Liver (tissue), 9 donors: ENCODE measurements around the gene MED15. TPM values are rescaled to one million over a fixed set of nuclear protein-coding genes. Genes with fewer than 3 reads are reported as not detected.

Experiments
- DNase-seq: peaks from one replicate; pipeline ENCODE4 v3.0.0-alpha.2; 2017; ENCODE audit warnings: low spot score
- H3K27ac ChIP-seq, 2 donors: one replicate each; pipeline ENCODE4 v1.7.0; 2013; ENCODE audit warnings: inconsistent platforms in 2 of 2, low read length in 2 of 2, control low read depth in 1 of 2, low read depth in 1 of 2, mild to moderate bottlenecking in 1 of 2
- H3K27me3 ChIP-seq, 4 donors: one replicate each; pipeline versions ENCODE4 v1.6.1 to v1.7.0; 2013; ENCODE audit warnings: low read length in 3 of 4, inconsistent platforms in 1 of 4, mild to moderate bottlenecking in 1 of 4, moderate library complexity in 1 of 4; ENCODE audit not compliant: control insufficient read depth in 4 of 4, insufficient read depth in 4 of 4
- H3K36me3 ChIP-seq, 4 donors: one replicate each; pipeline versions ENCODE4 v1.6.1 to v1.7.0; 2013; ENCODE audit warnings: low read length in 3 of 4, mild to moderate bottlenecking in 3 of 4, low read depth in 1 of 4, moderate library complexity in 1 of 4; ENCODE audit not compliant: control insufficient read depth in 4 of 4, insufficient read depth in 3 of 4
- H3K4me1 ChIP-seq, 4 donors: one replicate each; pipeline versions ENCODE4 v1.6.1 to v1.7.0; 2013; ENCODE audit warnings: low read length in 3 of 4, mild to moderate bottlenecking in 3 of 4, moderate library complexity in 1 of 4; ENCODE audit not compliant: control insufficient read depth in 4 of 4, insufficient read depth in 4 of 4
- H3K4me3 ChIP-seq, 3 donors: one replicate each; pipeline versions ENCODE4 v1.6.1 to v1.7.0; 2013; ENCODE audit warnings: low read length in 3 of 3, control low read depth in 1 of 3, low read depth in 1 of 3, mild to moderate bottlenecking in 1 of 3
- H3K9ac ChIP-seq, 2 donors: one replicate each; pipeline ENCODE4 v1.7.0; 2013; ENCODE audit warnings: low read length in 2 of 2, mild to moderate bottlenecking in 2 of 2, moderate library complexity in 2 of 2, control low read depth in 1 of 2, low read depth in 1 of 2
- H3K9me3 ChIP-seq, 4 donors: one replicate each; pipeline versions ENCODE4 v1.6.1 to v1.7.0; 2013; ENCODE audit warnings: low read length in 3 of 4; ENCODE audit not compliant: control insufficient read depth in 4 of 4
- ATF3 ChIP-seq: IDR thresholded peaks from 2 replicates; pipeline ENCODE4 v1.6.1; 2016; ENCODE audit warnings: antibody characterized with exemption
- CTCF ChIP-seq: fragments of 150-350 bp; IDR thresholded peaks from 2 replicates; pipeline ENCODE4 v1.5.1; 2017; ENCODE audit warnings: improper control_type of control experiment, low read depth, low read length; ENCODE audit not compliant: missing input control
- EGR1 ChIP-seq, 2 donors: IDR thresholded peaks; 2 replicates each; pipeline ENCODE4 v1.6.1; 2016 to 2018; ENCODE audit warnings: antibody characterized with exemption in 2 of 2, low read depth in 2 of 2
- FOXA1 ChIP-seq: IDR thresholded peaks from 2 replicates; pipeline ENCODE4 v1.6.1; 2016; ENCODE audit warnings: antibody characterized with exemption
- FOXA2 ChIP-seq: IDR thresholded peaks from 2 replicates; pipeline ENCODE4 v1.6.1; 2016; ENCODE audit warnings: antibody characterized with exemption
- GABPA ChIP-seq, 2 donors: IDR thresholded peaks in 1 of 2; conservative IDR thresholded peaks in 1 of 2; 2 replicates each; pipeline ENCODE4 v1.6.1; 2016; ENCODE audit warnings: antibody characterized with exemption in 2 of 2, mild to moderate bottlenecking in 1 of 2, moderate library complexity in 1 of 2
- HNF4A ChIP-seq, 2 donors: conservative IDR thresholded peaks; 2 replicates each; pipeline ENCODE4 v1.6.1; 2016; ENCODE audit warnings: antibody characterized with exemption in 2 of 2, mild to moderate bottlenecking in 2 of 2
- HNF4G ChIP-seq: IDR thresholded peaks from 2 replicates; pipeline ENCODE4 v1.6.1; 2016; ENCODE audit warnings: antibody characterized with exemption
- JUND ChIP-seq, 2 donors: IDR thresholded peaks; 2 replicates each; pipeline ENCODE4 v1.6.1; 2016; ENCODE audit warnings: antibody characterized with exemption in 2 of 2
- MAX ChIP-seq: IDR thresholded peaks from 2 replicates; pipeline ENCODE4 v1.6.1; 2016; ENCODE audit warnings: antibody characterized with exemption
- NR2F2 ChIP-seq: IDR thresholded peaks from 2 replicates; pipeline ENCODE4 v1.6.1; 2016; ENCODE audit warnings: antibody characterized with exemption
- RAD21 ChIP-seq, 2 donors: IDR thresholded peaks; 2 replicates each; pipeline ENCODE4 v1.6.1; 2016; ENCODE audit warnings: antibody characterized with exemption in 2 of 2, mild to moderate bottlenecking in 2 of 2
- REST ChIP-seq: IDR thresholded peaks from 2 replicates; pipeline ENCODE4 v1.6.1; 2016; ENCODE audit warnings: antibody characterized with exemption, mild to moderate bottlenecking
- RXRA ChIP-seq, 2 donors: IDR thresholded peaks; 2 replicates each; pipeline ENCODE4 v1.6.1; 2017 to 2018; ENCODE audit warnings: antibody characterized with exemption in 2 of 2, mild to moderate bottlenecking in 1 of 2
- SP1 ChIP-seq: IDR thresholded peaks from 2 replicates; pipeline ENCODE4 v1.6.1; 2018; ENCODE audit warnings: antibody characterized with exemption, mild to moderate bottlenecking
- TAF1 ChIP-seq: conservative IDR thresholded peaks from 2 replicates; pipeline ENCODE4 v1.6.1; 2016; ENCODE audit warnings: antibody characterized with exemption, mild to moderate bottlenecking
- YY1 ChIP-seq: IDR thresholded peaks from 2 replicates; pipeline ENCODE4 v1.6.1; 2016; ENCODE audit warnings: antibody characterized with exemption, mild to moderate bottlenecking
- ZBTB33 ChIP-seq: IDR thresholded peaks from 2 replicates; pipeline ENCODE4 v1.6.1; 2016; ENCODE audit warnings: antibody characterized with exemption
- WGBS: extraction: QIAGEN DNeasy Blood & Tissue Kit; methylation state at CpG from one replicate; pipeline ENCODE4 v1.1.7; 2013; 5-methylcytosine and 5-hydroxymethylcytosine counted together
- polyA plus RNA-seq, 2 donors: library from polyadenylated mRNA; stranded (reverse) in 1 of 2; unstranded in 1 of 2; fragments of 200-250 nt in 1 of 2; fragments of >200 nt in 1 of 2; fragmentation: Nextera tagmentation in 1 of 2; extraction: Ambion mirVana in 1 of 2; gene quantifications; one replicate each; pipeline versions ENCODE4 v1.2.1 to v1.2.3, GENCODE V29; 2013 to 2015
- total RNA-seq, 2 donors: library from RNA; depleted of rRNA; stranded (reverse); fragments of >200 nt; gene quantifications; one replicate each; pipeline ENCODE4 v1.2.3, GENCODE V29; 2014
- donor health status: healthy.
- donor health status: healthy.
- donor health status: healthy.
- donor health status: healthy.
- donor health status: healthy.

MED15 gene
- total and polyA plus RNA-seq, 4 donors, result 9.7 to 28.0 (median 16.2) TPM

GRCh38 chr22:20509344-20510047, 2.1 kb downstream of the MED15 start:
- Histone ChIP-seq H3K27ac (peak overlapping the region; percentile 65 to 83), H3K9ac (peak overlapping the region; percentile 8 to 32), H3K4me1 (peaks cover 4 to 27% (median 23%) of the 10 kb centered on the region in 4 donors), H3K4me3 (peak overlapping the region in 1 of 3 donors; percentile 51), H3K9me3 (no peaks in the 10 kb centered on the region), H3K36me3 (no peaks in the 10 kb centered on the region), H3K27me3 (no peaks in the 10 kb centered on the region)
- WGBS, result 57% methylated on average over 7 of the region's 7 CpGs
- TF ChIP-seq CTCF (no peak), HNF4G (no peak), HNF4A (conservative IDR thresholded peaks at IDR 0.05) (no peak), SP1 (peak; percentile 39), YY1 (no peak), RXRA (IDR thresholded peaks at IDR 0.05) (no peak), EGR1 (IDR thresholded peaks at IDR 0.05; ENCODE audit: low read depth in 2 of 2) (no peak), RAD21 (IDR thresholded peaks at IDR 0.05) (peak in 1 of 2 donors; percentile 22), ATF3 (no peak), NR2F2 (no peak), FOXA2 (no peak), TAF1 (peak; percentile 16), GABPA (IDR thresholded peaks at IDR 0.05 in 1 of 2, conservative IDR thresholded peaks at IDR 0.05 in 1 of 2) (peak in 1 of 2 donors; percentile 25), JUND (IDR thresholded peaks at IDR 0.05) (peak; percentile 38 to 43)
- no peak for DNase-seq

GRCh38 chr22:20510811-20511577, 3.6 kb downstream of the MED15 start:
- Histone ChIP-seq H3K9me3 (no peaks in the 10 kb centered on the region), H3K4me1 (peaks cover 4 to 27% (median 23%) of the 10 kb centered on the region in 4 donors), H3K27me3 (no peaks in the 10 kb centered on the region), H3K4me3 (no peak overlapping the region), H3K9ac (no peak overlapping the region), H3K36me3 (peaks cover 0 to 3% (median 0%) of the 10 kb centered on the region in 4 donors), H3K27ac (no peak overlapping the region)
- 89% methylated on average over 10 of the region's 10 CpGs for WGBS
- no peak for DNase-seq
- TF ChIP-seq MAX, result no peak
- no peak for TF ChIP-seq ZBTB33
- no peak for TF ChIP-seq HNF4A (conservative IDR thresholded peaks at IDR 0.05)
- no peak for TF ChIP-seq GABPA (IDR thresholded peaks at IDR 0.05 in 1 of 2, conservative IDR thresholded peaks at IDR 0.05 in 1 of 2)
- no peak for TF ChIP-seq REST
- TF ChIP-seq FOXA2, result no peak
- no peak for TF ChIP-seq YY1
- no peak for TF ChIP-seq HNF4G
- no peak for TF ChIP-seq CTCF
- TF ChIP-seq TAF1, result no peak
- TF ChIP-seq JUND (IDR thresholded peaks at IDR 0.05), result no peak
- TF ChIP-seq EGR1 (IDR thresholded peaks at IDR 0.05; ENCODE audit: low read depth in 2 of 2), result no peak
- no peak for TF ChIP-seq SP1
- no peak for TF ChIP-seq NR2F2
- TF ChIP-seq RXRA (IDR thresholded peaks at IDR 0.05), result no peak
- TF ChIP-seq ATF3, result no peak
- TF ChIP-seq FOXA1, result no peak
- no peak for TF ChIP-seq RAD21 (IDR thresholded peaks at IDR 0.05)
